PC-3 (cell line): ENCODE results near the gene RGPD3. TPM values are rescaled to one million over a fixed set of nuclear protein-coding genes. Genes with fewer than 3 reads are reported as not detected.

Source experiments
- ATAC-seq: fragments of 200-7000 bp; cut with Tn5 transposase; 2 replicates; pipeline ENCODE4 v1.9.1; 2020; ENCODE audit warnings: mild to moderate bottlenecking, moderate library complexity
- BruUV-seq: library from RNA; stranded (reverse); fragments of 400-500 nt; replicated peaks from 2 replicates; lab custom pipeline; 2021; lab: Mats Ljungman, UMichigan
- CTCF ChIA-PET: fragments of 300-600 bp; sonication (Branson Sonifier 250); formaldehyde crosslinking; loops from one replicate; lab custom pipeline; 2022; ENCODE audit warnings: antibody characterized with exemption; lab: Charles Lee
- POLR2A ChIA-PET: fragments of 300-600 bp; sonication (Branson Sonifier 250); formaldehyde crosslinking; loops from one replicate; lab custom pipeline; 2022; ENCODE audit warnings: antibody characterized with exemption; ENCODE audit not compliant: unreplicated experiment; lab: Charles Lee
- DNase-seq: peaks from one replicate; pipeline ENCODE4 v3.0.0-alpha.2; 2015
- H2AFZ ChIP-seq: fragments of 300-600 bp; sonication (generic); 2 replicates; pipeline ENCODE4 v1.6.0; 2016; ENCODE audit warnings: antibody characterized with exemption, low read length
- H3F3A ChIP-seq: fragments of 300-600 bp; sonication (generic); one replicate; pipeline ENCODE4 v1.6.0; 2017; ENCODE audit warnings: antibody characterized with exemption, low read length, control low read depth, mild to moderate bottlenecking; ENCODE audit not compliant: unreplicated experiment
- H3K27ac ChIP-seq: fragments of 300-600 bp; sonication (generic); 2 replicates; pipeline ENCODE4 v1.5.1; 2016; ENCODE audit warnings: mild to moderate bottlenecking, low read length
- H3K27me3 ChIP-seq: fragments of 300-600 bp; sonication (generic); 2 replicates; pipeline ENCODE4 v1.6.1; 2016; ENCODE audit warnings: low read length, mixed read lengths
- H3K36me3 ChIP-seq: fragments of 300-600 bp; sonication (generic); 2 replicates; pipeline ENCODE4 v1.6.1; 2016; ENCODE audit warnings: low read depth, mixed run types, low read length, mixed read lengths
- H3K4me1 ChIP-seq: fragments of 300-600 bp; sonication (generic); 2 replicates; pipeline ENCODE4 v1.5.1; 2016; ENCODE audit warnings: low read length; ENCODE audit not compliant: insufficient read depth
- H3K4me2 ChIP-seq: fragments of 300-600 bp; sonication (generic); 2 replicates; pipeline ENCODE4 v1.6.0; 2016; ENCODE audit warnings: low read length
- H3K4me3 ChIP-seq: fragments of 300-600 bp; sonication (generic); 2 replicates; pipeline ENCODE4 v1.5.1; 2016; ENCODE audit warnings: mild to moderate bottlenecking, low read length, mixed read lengths
- H3K79me2 ChIP-seq: fragments of 300-600 bp; sonication (generic); 2 replicates; pipeline ENCODE4 v1.6.1; 2017; ENCODE audit warnings: low read length, mixed read lengths
- H3K9ac ChIP-seq: fragments of 300-600 bp; sonication (generic); 2 replicates; pipeline ENCODE4 v1.6.0; 2016; ENCODE audit warnings: mild to moderate bottlenecking, low read length
- H3K9me2 ChIP-seq: fragments of 300-600 bp; sonication (generic); replicated peaks from 2 replicates; pipeline ENCODE4 v1.6.1; 2016; ENCODE audit warnings: mixed run types, low read length, mixed read lengths
- H3K9me3 ChIP-seq: fragments of 300-600 bp; sonication (generic); 2 replicates; pipeline ENCODE4 v1.6.1; 2016; ENCODE audit warnings: low read length, mixed read lengths
- H4K20me1 ChIP-seq: fragments of 300-600 bp; sonication (generic); 2 replicates; pipeline ENCODE4 v1.6.1; 2016; ENCODE audit warnings: low read length, mixed read lengths
- EZH2 ChIP-seq: fragments of 300-600 bp; sonication (generic); IDR thresholded peaks from one replicate; pipeline ENCODE4 v1.6.1; 2017; ENCODE audit warnings: antibody characterized with exemption, mild to moderate bottlenecking, low read length; ENCODE audit not compliant: unreplicated experiment
- EZH2phosphoT487 ChIP-seq: fragments of 300-600 bp; sonication (generic); IDR thresholded peaks from 2 replicates; pipeline ENCODE4 v1.6.1; 2018; ENCODE audit warnings: mild to moderate bottlenecking, antibody characterized with exemption, low read length, borderline replicate concordance
- intact Hi-C: fragments of 100-400 bp; cut with micrococcal nuclease; formaldehyde crosslinking; loops from 2 replicates; pipeline ENCODE4 v1.9.0; 2023
- total RNA-seq: library from RNA; depleted of rRNA; stranded (reverse); fragments of >200 nt; gene quantifications from 2 replicates; pipeline ENCODE4 v1.2.3, GENCODE V29; 2014; rRNA removed
- TF ChIP-seq, protein P1 (sequence below): fragments of 300-600 bp; sonication (generic); conservative IDR thresholded peaks from 2 replicates; pipeline ENCODE4 v1.5.1; 2017; ENCODE audit warnings: antibody characterized with exemption, low read depth, mild to moderate bottlenecking, low read length

RGPD3 gene
- total RNA-seq, 1 experiment from 2014 or later: 0.04 TPM

DNA sequence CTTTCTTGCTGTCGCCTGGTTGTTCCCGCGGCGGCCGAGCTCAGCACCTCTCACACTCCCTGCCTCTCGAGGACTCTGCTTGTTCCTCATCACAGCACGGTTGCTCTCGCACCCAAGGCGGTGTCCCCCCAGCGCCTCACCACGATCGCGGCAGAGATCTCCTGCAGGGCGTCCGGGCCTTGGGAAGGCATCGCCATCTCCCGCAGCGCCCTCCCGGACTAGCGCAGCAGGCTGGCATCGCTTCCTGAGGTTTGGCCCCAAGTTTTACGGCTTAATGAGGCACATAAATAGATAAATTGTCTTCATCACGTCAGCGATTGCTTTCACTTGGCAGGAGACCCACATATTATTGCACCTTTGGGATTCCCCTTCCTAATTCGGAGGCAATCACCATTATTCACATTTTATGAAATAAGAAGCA is 125.4 kb downstream of the RGPD3 start:
- H3K79me2 ChIP-seq: no peaks in the 10 kb centered on the region
- peaks cover 69% of the 10 kb centered on the region for H3K27me3 ChIP-seq
- DNase-seq: no peak
- H3K9me3 ChIP-seq: no peaks in the 10 kb centered on the region
- no TSS peak for BruUV-seq
- ChIA-PET CTCF (no interaction called here), POLR2A (no interaction called here)
- H3K9ac ChIP-seq: no peak overlapping the region
- H3K27ac ChIP-seq: no peak overlapping the region
- no peak overlapping the region for H3K4me3 ChIP-seq
- H2AFZ ChIP-seq: no peak overlapping the region
- H3K36me3 ChIP-seq: no peaks in the 10 kb centered on the region
- no peaks in the 10 kb centered on the region for H3K9me2 ChIP-seq
- intact Hi-C loops: no loop called here
- H4K20me1 ChIP-seq: no peaks in the 10 kb centered on the region
- H3K4me2 ChIP-seq: no peak overlapping the region
- H3F3A ChIP-seq: no peaks in the 10 kb centered on the region
- no peak for TF ChIP-seq EZH2phosphoT487
- no peak for TF ChIP-seq EZH2
- TF ChIP-seq, protein P1, sequence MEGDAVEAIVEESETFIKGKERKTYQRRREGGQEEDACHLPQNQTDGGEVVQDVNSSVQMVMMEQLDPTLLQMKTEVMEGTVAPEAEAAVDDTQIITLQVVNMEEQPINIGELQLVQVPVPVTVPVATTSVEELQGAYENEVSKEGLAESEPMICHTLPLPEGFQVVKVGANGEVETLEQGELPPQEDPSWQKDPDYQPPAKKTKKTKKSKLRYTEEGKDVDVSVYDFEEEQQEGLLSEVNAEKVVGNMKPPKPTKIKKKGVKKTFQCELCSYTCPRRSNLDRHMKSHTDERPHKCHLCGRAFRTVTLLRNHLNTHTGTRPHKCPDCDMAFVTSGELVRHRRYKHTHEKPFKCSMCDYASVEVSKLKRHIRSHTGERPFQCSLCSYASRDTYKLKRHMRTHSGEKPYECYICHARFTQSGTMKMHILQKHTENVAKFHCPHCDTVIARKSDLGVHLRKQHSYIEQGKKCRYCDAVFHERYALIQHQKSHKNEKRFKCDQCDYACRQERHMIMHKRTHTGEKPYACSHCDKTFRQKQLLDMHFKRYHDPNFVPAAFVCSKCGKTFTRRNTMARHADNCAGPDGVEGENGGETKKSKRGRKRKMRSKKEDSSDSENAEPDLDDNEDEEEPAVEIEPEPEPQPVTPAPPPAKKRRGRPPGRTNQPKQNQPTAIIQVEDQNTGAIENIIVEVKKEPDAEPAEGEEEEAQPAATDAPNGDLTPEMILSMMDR: no peak
- H3K4me1 ChIP-seq: no peaks in the 10 kb centered on the region
- ATAC-seq: no peak

DNA sequence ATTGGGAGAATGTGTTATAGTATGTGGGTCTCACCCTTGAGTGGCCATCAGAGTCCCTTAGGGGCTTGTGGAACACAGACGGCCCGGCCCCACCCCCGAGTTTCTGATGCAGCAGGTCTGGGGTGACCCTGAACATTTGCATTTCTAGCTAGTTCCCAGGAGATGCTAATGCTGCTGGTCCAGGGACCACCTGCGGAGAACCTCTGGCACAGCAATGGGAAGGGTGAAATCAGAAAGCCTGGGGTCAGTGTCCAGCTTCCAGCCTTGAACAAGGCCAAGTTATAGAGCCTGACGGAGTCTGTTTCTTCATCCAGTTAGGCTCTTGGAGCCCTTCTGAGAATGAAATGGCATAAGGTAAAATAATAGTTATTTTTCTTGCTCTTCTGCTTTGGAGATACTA is 126.5 kb downstream of the RGPD3 start:
- no peak overlapping the region for H3K4me3 ChIP-seq
- no peak for DNase-seq
- H3K9me2 ChIP-seq: no peaks in the 10 kb centered on the region
- no peak overlapping the region for H2AFZ ChIP-seq
- no peak for TF ChIP-seq EZH2
- TF ChIP-seq, protein P1: no peak
- H3K4me1 ChIP-seq: no peaks in the 10 kb centered on the region
- no peaks in the 10 kb centered on the region for H4K20me1 ChIP-seq
- no TSS peak for BruUV-seq
- H3K79me2 ChIP-seq: no peaks in the 10 kb centered on the region
- no peak overlapping the region for H3K4me2 ChIP-seq
- no peak overlapping the region for H3K27ac ChIP-seq
- intact Hi-C loops: no loop called here
- CTCF ChIA-PET: no interaction called here
- H3K36me3 ChIP-seq: no peaks in the 10 kb centered on the region
- peaks cover 66% of the 10 kb centered on the region for H3K27me3 ChIP-seq
- ATAC-seq: no peak
- POLR2A ChIA-PET: no interaction called here
- H3F3A ChIP-seq: no peaks in the 10 kb centered on the region
- H3K9ac ChIP-seq: no peak overlapping the region
- H3K9me3 ChIP-seq: no peaks in the 10 kb centered on the region

Other genes starting within 250 kb of the RGPD3 start
- gene CD8B2, start 19.0 kb upstream of the RGPD3 start, total RNA-seq: not detected in 2 replicates